Activated B cell treated with CpG ODN at 0.5 μM for 24 hours (primary cell): ENCODE results near the gene SCFD2. TPM values are rescaled to one million over a fixed set of nuclear protein-coding genes. Genes with fewer than 3 reads are reported as not detected.

Experiments used
- ATAC-seq: fragments of 200-7000 bp; cut with Tn5 transposase; one replicate; pipeline ENCODE4 v1.10.0; 2021; ENCODE audit warnings: low read depth, mild to moderate bottlenecking, moderate library complexity
- CTCF ChIA-PET: fragments of 350-600 bp; sonication (Branson Sonifier 250); formaldehyde crosslinking; loops from one replicate; lab custom pipeline; 2021; ENCODE audit warnings: antibody characterized with exemption; lab: Charles Lee
- POLR2A ChIA-PET: fragments of 350-600 bp; sonication (Branson Sonifier 250); formaldehyde crosslinking; loops from one replicate; lab custom pipeline; 2021; ENCODE audit warnings: antibody characterized with exemption; lab: Charles Lee
- DNase-seq: peaks from one replicate; pipeline ENCODE4 v3.0.0; 2022
- H3K27ac Mint-ChIP-seq: one replicate; pipeline ENCODE4 v1.8.0; 2020; ENCODE audit warnings: mixed read lengths
- H3K27me3 Mint-ChIP-seq: one replicate; pipeline ENCODE4 v1.8.0; 2021; ENCODE audit warnings: mixed read lengths
- H3K36me3 Mint-ChIP-seq: one replicate; pipeline ENCODE4 v1.8.0; 2021; ENCODE audit warnings: low read depth, mixed read lengths
- H3K4me1 Mint-ChIP-seq: one replicate; pipeline ENCODE4 v1.8.0; 2021; ENCODE audit warnings: mixed read lengths
- H3K4me3 Mint-ChIP-seq: one replicate; pipeline ENCODE4 v1.8.0; 2020; ENCODE audit warnings: mild to moderate bottlenecking, mixed read lengths
- H3K9me3 Mint-ChIP-seq: one replicate; pipeline ENCODE4 v1.8.0; 2020; ENCODE audit warnings: mixed read lengths
- CTCF ChIP-seq: fragments of 200-600 bp; IDR thresholded peaks from one replicate; pipeline ENCODE4 v1.8.0; 2022; ENCODE audit warnings: antibody characterized with exemption, mild to moderate bottlenecking
- intact Hi-C: fragments of 100-400 bp; cut with micrococcal nuclease; formaldehyde crosslinking; loops from one replicate; pipeline ENCODE4 v1.15.1; 2024
- total RNA-seq: library from RNA; stranded (reverse); gene quantifications from 2 replicates; pipeline ENCODE4 v1.2.3, GENCODE V29; 2022

The SCFD2 gene
- total RNA-seq, 1 donor from 2014 or later = 46.6 TPM

GRCh38 chr4:52947401-52948056, 418.3 kb downstream of the SCFD2 start:
- ATAC-seq = no peak
- ChIA-PET CTCF (no interaction called here), POLR2A (no interaction called here)
- Mint-ChIP-seq H3K36me3 (peaks cover 13% of the 10 kb centered on the region), H3K27ac (no peak overlapping the region), H3K4me3 (no peak overlapping the region), H3K9me3 (no peaks in the 10 kb centered on the region), H3K4me1 (no peaks in the 10 kb centered on the region), H3K27me3 (no peaks in the 10 kb centered on the region)
- intact Hi-C loops = no loop called here
- DNase-seq = no peak
- no peak for TF ChIP-seq CTCF

GRCh38 chr4:52946855-52947254, 419.0 kb downstream of the SCFD2 start:
- TF ChIP-seq CTCF = no peak
- H3K4me3 Mint-ChIP-seq = no peak overlapping the region
- intact Hi-C loops = no loop called here
- ATAC-seq = no peak
- ChIA-PET POLR2A (no interaction called here), CTCF (no interaction called here)
- no peaks in the 10 kb centered on the region for H3K27me3 Mint-ChIP-seq
- H3K4me1 Mint-ChIP-seq = no peaks in the 10 kb centered on the region
- H3K36me3 Mint-ChIP-seq = peaks cover 11% of the 10 kb centered on the region
- H3K9me3 Mint-ChIP-seq = no peaks in the 10 kb centered on the region
- no peak for DNase-seq
- no peak overlapping the region for H3K27ac Mint-ChIP-seq

- H3K36me3 Mint-ChIP-seq = peaks cover 7% of the 10 kb centered on the region
- H3K4me3 Mint-ChIP-seq = no peak overlapping the region
- no peak overlapping the region for H3K27ac Mint-ChIP-seq
- ChIA-PET POLR2A (no interaction called here), CTCF (no interaction called here)
- no peaks in the 10 kb centered on the region for H3K9me3 Mint-ChIP-seq
- no peak for ATAC-seq
- TF ChIP-seq CTCF = no peak
- no peaks in the 10 kb centered on the region for H3K4me1 Mint-ChIP-seq
- intact Hi-C loops = no loop called here
- DNase-seq = no peak
- H3K27me3 Mint-ChIP-seq = no peaks in the 10 kb centered on the region
These were observed 419.9 kb downstream of the SCFD2 start for GRCh38 chr4:52945982-52946381.

GRCh38 chr4:52945326-52945898, 420.4 kb downstream of the SCFD2 start:
- CTCF ChIA-PET = no interaction called here
- no peak for TF ChIP-seq CTCF
- Mint-ChIP-seq H3K9me3 (no peaks in the 10 kb centered on the region), H3K27ac (no peak overlapping the region), H3K4me3 (no peak overlapping the region), H3K4me1 (no peaks in the 10 kb centered on the region), H3K27me3 (no peaks in the 10 kb centered on the region), H3K36me3 (peaks cover 7% of the 10 kb centered on the region)
- intact Hi-C loops = no loop called here
- POLR2A ChIA-PET = no interaction called here
- no peak for ATAC-seq
- no peak for DNase-seq

- H3K36me3 Mint-ChIP-seq = no peaks in the 10 kb centered on the region
- H3K27me3 Mint-ChIP-seq = no peaks in the 10 kb centered on the region
- ChIA-PET POLR2A (no interaction called here), CTCF (no interaction called here)
- ATAC-seq = no peak
- TF ChIP-seq CTCF = no peak
- no peaks in the 10 kb centered on the region for H3K4me1 Mint-ChIP-seq
- H3K27ac Mint-ChIP-seq = no peak overlapping the region
- no peak overlapping the region for H3K4me3 Mint-ChIP-seq
- intact Hi-C loops = no loop called here
- no peak for DNase-seq
- H3K9me3 Mint-ChIP-seq = no peaks in the 10 kb centered on the region
These were observed 422.2 kb downstream of the SCFD2 start for GRCh38 chr4:52943677-52944076.
